Lung (tissue), 16 donors: ENCODE data around the gene LRP1. TPM values are rescaled to one million over a fixed set of nuclear protein-coding genes. Genes with fewer than 3 reads are reported as not detected.
A peak's percentile ranks its signal among the peaks of the same experiment; 100 is the strongest.

Source experiments
- ATAC-seq: fragments of 200-7000 bp; cut with Tn5 transposase; one replicate; pipeline ENCODE4 v1.9.1; 2020; ENCODE audit warnings: moderate number of reproducible peaks; ENCODE audit not compliant: insufficient read depth, low FRiP score
- DNase-seq, 3 donors: peaks; one replicate each; pipeline ENCODE4 v3.0.0-alpha.2; 2013 to 2017
- H3K27ac ChIP-seq, 2 donors: one replicate each; pipeline ENCODE4 v1.5.1; 2013; ENCODE audit warnings: mild to moderate bottlenecking in 2 of 2, moderate library complexity in 2 of 2, control low read depth in 1 of 2, inconsistent platforms in 1 of 2, low read depth in 1 of 2, low read length in 1 of 2
- H3K27me3 ChIP-seq, 3 donors: one replicate each; pipeline ENCODE4 v1.5.1; 2013; ENCODE audit warnings: low read length in 2 of 3; ENCODE audit not compliant: control insufficient read depth in 3 of 3, insufficient read depth in 3 of 3
- H3K36me3 ChIP-seq, 4 donors: one replicate each; pipeline ENCODE4 v1.5.1; 2013; ENCODE audit warnings: low read length in 4 of 4, mild to moderate bottlenecking in 1 of 4, moderate library complexity in 1 of 4; ENCODE audit not compliant: control insufficient read depth in 4 of 4, insufficient read depth in 4 of 4
- H3K4me1 ChIP-seq, 5 donors: one replicate each; pipeline ENCODE4 v1.5.1; 2013; ENCODE audit warnings: low read length in 5 of 5, mild to moderate bottlenecking in 2 of 5, moderate library complexity in 1 of 5; ENCODE audit not compliant: control insufficient read depth in 5 of 5, insufficient read depth in 5 of 5
- H3K4me3 ChIP-seq: one replicate; pipeline ENCODE4 v1.5.1; 2013; ENCODE audit warnings: mild to moderate bottlenecking, control low read depth, moderate library complexity
- H3K9ac ChIP-seq, 2 donors: one replicate each; pipeline ENCODE4 v1.5.1; 2013; ENCODE audit warnings: low read length in 2 of 2, control low read depth in 1 of 2; ENCODE audit not compliant: insufficient read depth in 1 of 2
- H3K9me3 ChIP-seq, 4 donors: one replicate each; pipeline ENCODE4 v1.5.1; 2013; ENCODE audit warnings: low read length in 3 of 4, mild to moderate bottlenecking in 1 of 4, moderate library complexity in 1 of 4; ENCODE audit not compliant: control insufficient read depth in 4 of 4, insufficient read depth in 3 of 4
- CTCF ChIP-seq: IDR thresholded peaks from 2 replicates; pipeline ENCODE4 v1.5.1; 2012; ENCODE audit warnings: mild to moderate bottlenecking; ENCODE audit errors: control extremely low read depth, extremely low read depth
- WGBS, 2 donors: extraction: QIAGEN DNeasy Blood & Tissue Kit; methylation state at CpG; one replicate each; pipeline ENCODE4 v1.1.7; 2013; 5-methylcytosine and 5-hydroxymethylcytosine counted together
- long read RNA-seq, 5 donors: transcript quantifications; one replicate each; lab custom pipeline, GENCODE V29; 2026
- polyA plus RNA-seq, 2 donors: library from polyadenylated mRNA; stranded (reverse); fragments of 200-250 nt; gene quantifications; one replicate each; pipeline ENCODE4 v1.2.1, GENCODE V29; 2013
- total RNA-seq, 2 donors: library from RNA; depleted of rRNA in 1 of 2; stranded (reverse); fragments of >200 nt in 1 of 2; gene quantifications; one replicate each; pipeline ENCODE4 v1.2.1, GENCODE V29; 2014 to 2021
- donor health status: control.
- donor health status: control.
- donor health status: Bipolar disorder and iron deficiency.
- donor health status: healthy.
- donor health status: DM: yes; HTN: yes; CAD: no.

LRP1 gene
- 100 to 1,000 TPM; 166 to 338 TPM for total RNA-seq
- 10 to 100 TPM; 52.6 to 77.4 TPM for polyA plus RNA-seq
- long read RNA-seq, donor 1, partial matches to known transcripts = 59 of 60 reads
- long read RNA-seq, donor 1, other reads (novel, unspliced or antisense) = 0 of 60 reads
- long read RNA-seq, donor 2, partial matches to known transcripts = 6 of 6 reads
- long read RNA-seq, donor 2, other reads (novel, unspliced or antisense) = 0 of 6 reads
- long read RNA-seq, donor 3, partial matches to known transcripts = 7 of 7 reads
- long read RNA-seq, donor 3, other reads (novel, unspliced or antisense) = 0 of 7 reads
- long read RNA-seq, donor 4 = 0 reads
- long read RNA-seq, donor 5, partial matches to known transcripts = 79 of 82 reads
- long read RNA-seq, donor 5, other reads (novel, unspliced or antisense) = 0 of 82 reads

- peak within 1 kb of the TSS; percentile 75 for H3K4me3 ChIP-seq
- no peaks in the 10 kb centered on the region for H3K27me3 ChIP-seq
- peak within 1 kb of the TSS; percentile 94 to 98 for H3K27ac ChIP-seq
- 0% methylated on average over 51 to 57 of the region's 57 CpGs for WGBS, 2 donors
- no peak for TF ChIP-seq CTCF
- peaks cover 0 to 42% (median 19%) of the 10 kb centered on the region in 5 donors for H3K4me1 ChIP-seq
- peak within 1 kb of the TSS; percentile 40 to 71 for H3K9ac ChIP-seq
- no peaks in the 10 kb centered on the region for H3K9me3 ChIP-seq
- DNase-seq (peak; percentile 91 to 95 (median 92)), ATAC-seq (peak; percentile 52)
- H3K36me3 ChIP-seq = peaks cover 0 to 8% (median 0%) of the 10 kb centered on the region in 4 donors
Observed at GRCh38 chr12:57127726-57128518, at the start of gene LRP1. LRP1 (plus strand) TSS chr12:57128483; CDS start chr12:57128965, 482 bp downstream.

GRCh38 chr12:57078519-57079404 is 49.5 kb upstream of the LRP1 start, which contains the start of gene NEMP1:
NEMP1 (minus strand) TSS chr12:57078791; CDS start chr12:57078745, 46 bp downstream.
- ATAC-seq = peak; percentile 99
- WGBS, 2 donors = 0 to 1% methylated on average over 39 of the region's 39 CpGs

More at GRCh38 chr12:57078519-57079404, 49.5 kb upstream of the LRP1 start, which contains the start of gene NEMP1:
- Histone ChIP-seq H3K9ac (peak within 1 kb of the TSS; percentile 17 to 83), H3K27me3 (no peaks in the 10 kb centered on the region), H3K27ac (peak within 1 kb of the TSS; percentile 33 to 82), H3K4me3 (peak within 1 kb of the TSS; percentile 64), H3K36me3 (peaks cover 0 to 3% (median 2%) of the 10 kb centered on the region in 4 donors), H3K9me3 (no peaks in the 10 kb centered on the region), H3K4me1 (peaks cover 0 to 15% (median 6%) of the 10 kb centered on the region in 5 donors)
- DNase-seq = peak; percentile 99 to 100 (median 100)
- TF ChIP-seq CTCF = no peak
